ENCODE data around the gene KLK3. TPM values are rescaled to one million over a fixed set of nuclear protein-coding genes. Genes with fewer than 3 reads are reported as not detected.

Gene KLK3
- total RNA-seq, 2 donors from 2014 or later, result not detected

DNA sequence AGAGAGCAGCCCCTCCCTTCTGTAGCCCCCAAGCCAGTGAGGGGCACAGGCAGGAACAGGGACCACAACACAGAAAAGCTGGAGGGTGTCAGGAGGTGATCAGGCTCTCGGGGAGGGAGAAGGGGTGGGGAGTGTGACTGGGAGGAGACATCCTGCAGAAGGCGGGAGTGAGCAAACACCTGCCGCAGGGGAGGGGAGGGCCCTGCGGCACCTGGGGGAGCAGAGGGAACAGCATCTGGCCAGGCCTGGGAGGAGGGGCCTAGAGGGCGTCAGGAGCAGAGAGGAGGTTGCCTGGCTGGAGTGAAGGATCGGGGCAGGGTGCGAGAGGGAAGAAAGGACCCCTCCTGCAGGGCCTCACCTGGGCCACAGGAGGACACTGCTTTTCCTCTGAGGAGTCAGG, 4.2 kb downstream of the KLK3 start:
- H3K36me3 Mint-ChIP-seq (ENCODE audit: low read depth), result no peaks in the 10 kb centered on the region
- Histone ChIP-seq H3K9ac (ENCODE audit: extremely low read depth, low read length, poor library complexity, severe bottlenecking) (no peak overlapping the region), H3K27ac (ENCODE audit: low read depth, low read length) (no peak overlapping the region), H3K4me1 (ENCODE audit: control insufficient read depth, insufficient read depth, low read length) (no peaks in the 10 kb centered on the region), H3K4me3 (ENCODE audit: low read length) (no peak overlapping the region), H3K9me3 (ENCODE audit: control insufficient read depth, low read length) (peaks cover 6% of the 10 kb centered on the region), H3K27me3 (ENCODE audit: control insufficient read depth, insufficient read depth, low read length, poor library complexity, severe bottlenecking) (no peaks in the 10 kb centered on the region), H3K36me3 (ENCODE audit: control insufficient read depth, insufficient read depth, low read length) (no peaks in the 10 kb centered on the region)
- no peaks in the 10 kb centered on the region for H3K9me3 Mint-ChIP-seq
- H3K4me3 Mint-ChIP-seq, result no peak overlapping the region
- peaks cover 79% of the 10 kb centered on the region for H3K27me3 Mint-ChIP-seq (ENCODE audit: insufficient read depth)
- no peaks in the 10 kb centered on the region for H3K4me1 Mint-ChIP-seq
- TF ChIP-seq, protein P1, sequence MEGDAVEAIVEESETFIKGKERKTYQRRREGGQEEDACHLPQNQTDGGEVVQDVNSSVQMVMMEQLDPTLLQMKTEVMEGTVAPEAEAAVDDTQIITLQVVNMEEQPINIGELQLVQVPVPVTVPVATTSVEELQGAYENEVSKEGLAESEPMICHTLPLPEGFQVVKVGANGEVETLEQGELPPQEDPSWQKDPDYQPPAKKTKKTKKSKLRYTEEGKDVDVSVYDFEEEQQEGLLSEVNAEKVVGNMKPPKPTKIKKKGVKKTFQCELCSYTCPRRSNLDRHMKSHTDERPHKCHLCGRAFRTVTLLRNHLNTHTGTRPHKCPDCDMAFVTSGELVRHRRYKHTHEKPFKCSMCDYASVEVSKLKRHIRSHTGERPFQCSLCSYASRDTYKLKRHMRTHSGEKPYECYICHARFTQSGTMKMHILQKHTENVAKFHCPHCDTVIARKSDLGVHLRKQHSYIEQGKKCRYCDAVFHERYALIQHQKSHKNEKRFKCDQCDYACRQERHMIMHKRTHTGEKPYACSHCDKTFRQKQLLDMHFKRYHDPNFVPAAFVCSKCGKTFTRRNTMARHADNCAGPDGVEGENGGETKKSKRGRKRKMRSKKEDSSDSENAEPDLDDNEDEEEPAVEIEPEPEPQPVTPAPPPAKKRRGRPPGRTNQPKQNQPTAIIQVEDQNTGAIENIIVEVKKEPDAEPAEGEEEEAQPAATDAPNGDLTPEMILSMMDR (conservative IDR thresholded peaks at IDR 0.05), result peak; percentile 24
- peak; percentile 80 for DNase-seq
- WGBS, 2 experiments (ENCODE audit: insufficient coverage in 1 of 2, insufficient read length in 1 of 2), result 50 to 73% methylated on average over 2 to 7 of the region's 7 CpGs
- H3K27ac Mint-ChIP-seq, result no peak overlapping the region

DNA sequence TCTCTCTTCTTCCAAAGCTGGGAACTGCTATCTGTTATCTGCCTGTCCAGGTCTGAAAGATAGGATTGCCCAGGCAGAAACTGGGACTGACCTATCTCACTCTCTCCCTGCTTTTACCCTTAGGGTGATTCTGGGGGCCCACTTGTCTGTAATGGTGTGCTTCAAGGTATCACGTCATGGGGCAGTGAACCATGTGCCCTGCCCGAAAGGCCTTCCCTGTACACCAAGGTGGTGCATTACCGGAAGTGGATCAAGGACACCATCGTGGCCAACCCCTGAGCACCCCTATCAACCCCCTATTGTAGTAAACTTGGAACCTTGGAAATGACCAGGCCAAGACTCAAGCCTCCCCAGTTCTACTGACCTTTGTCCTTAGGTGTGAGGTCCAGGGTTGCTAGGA, 5.1 kb downstream of the KLK3 start:
- no peaks in the 10 kb centered on the region for H3K36me3 Mint-ChIP-seq (ENCODE audit: low read depth)
- peaks cover 78% of the 10 kb centered on the region for H3K27me3 Mint-ChIP-seq (ENCODE audit: insufficient read depth)
- Histone ChIP-seq H3K27me3 (ENCODE audit: control insufficient read depth, insufficient read depth, low read length, poor library complexity, severe bottlenecking) (no peaks in the 10 kb centered on the region), H3K27ac (ENCODE audit: low read depth, low read length) (no peak overlapping the region), H3K9me3 (ENCODE audit: control insufficient read depth, low read length) (peaks cover 6% of the 10 kb centered on the region), H3K4me1 (ENCODE audit: control insufficient read depth, insufficient read depth, low read length) (no peaks in the 10 kb centered on the region), H3K36me3 (ENCODE audit: control insufficient read depth, insufficient read depth, low read length) (no peaks in the 10 kb centered on the region), H3K4me3 (ENCODE audit: low read length) (no peak overlapping the region), H3K9ac (ENCODE audit: extremely low read depth, low read length, poor library complexity, severe bottlenecking) (no peak overlapping the region)
- H3K4me3 Mint-ChIP-seq, result no peak overlapping the region
- WGBS, 2 experiments (ENCODE audit: insufficient coverage in 1 of 2, insufficient read length in 1 of 2), result 80% methylated on average over 4 of the region's 4 CpGs; no CpG with 5 or more reads in 1 of the 2 experiments
- H3K4me1 Mint-ChIP-seq, result no peaks in the 10 kb centered on the region
- H3K9me3 Mint-ChIP-seq, result no peaks in the 10 kb centered on the region
- no peak overlapping the region for H3K27ac Mint-ChIP-seq
- TF ChIP-seq, protein P1 (conservative IDR thresholded peaks at IDR 0.05), result no peak
- DNase-seq, result no peak

DNA sequence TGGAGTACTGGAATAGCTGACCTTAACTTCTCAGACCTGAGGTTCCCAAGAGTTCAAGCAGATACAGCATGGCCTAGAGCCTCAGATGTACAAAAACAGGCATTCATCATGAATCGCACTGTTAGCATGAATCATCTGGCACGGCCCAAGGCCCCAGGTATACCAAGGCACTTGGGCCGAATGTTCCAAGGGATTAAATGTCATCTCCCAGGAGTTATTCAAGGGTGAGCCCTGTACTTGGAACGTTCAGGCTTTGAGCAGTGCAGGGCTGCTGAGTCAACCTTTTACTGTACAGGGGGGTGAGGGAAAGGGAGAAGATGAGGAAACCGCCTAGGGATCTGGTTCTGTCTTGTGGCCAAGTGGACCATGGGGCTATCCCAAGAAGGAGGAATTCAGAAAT, 6.3 kb downstream of the KLK3 start:
- Histone ChIP-seq H3K4me3 (ENCODE audit: low read length) (no peak overlapping the region), H3K9me3 (ENCODE audit: control insufficient read depth, low read length) (peaks cover 6% of the 10 kb centered on the region), H3K27me3 (ENCODE audit: control insufficient read depth, insufficient read depth, low read length, poor library complexity, severe bottlenecking) (no peaks in the 10 kb centered on the region), H3K9ac (ENCODE audit: extremely low read depth, low read length, poor library complexity, severe bottlenecking) (no peak overlapping the region), H3K36me3 (ENCODE audit: control insufficient read depth, insufficient read depth, low read length) (no peaks in the 10 kb centered on the region), H3K27ac (ENCODE audit: low read depth, low read length) (no peak overlapping the region), H3K4me1 (ENCODE audit: control insufficient read depth, insufficient read depth, low read length) (no peaks in the 10 kb centered on the region)
- no peak overlapping the region for H3K4me3 Mint-ChIP-seq
- 66 to 68% methylated on average over 4 to 5 of the region's 5 CpGs for WGBS, 2 experiments (ENCODE audit: insufficient coverage in 1 of 2, insufficient read length in 1 of 2)
- H3K9me3 Mint-ChIP-seq, result no peaks in the 10 kb centered on the region
- H3K4me1 Mint-ChIP-seq, result no peaks in the 10 kb centered on the region
- DNase-seq, result no peak
- TF ChIP-seq, protein P1 (conservative IDR thresholded peaks at IDR 0.05), result no peak
- H3K27ac Mint-ChIP-seq, result no peak overlapping the region
- H3K36me3 Mint-ChIP-seq (ENCODE audit: low read depth), result no peaks in the 10 kb centered on the region
- H3K27me3 Mint-ChIP-seq (ENCODE audit: insufficient read depth), result peaks cover 77% of the 10 kb centered on the region

Data from endodermal cell (in vitro differentiated cells).